Panc1 (cell line): ENCODE data around the gene RNF227. TPM values are rescaled to one million over a fixed set of nuclear protein-coding genes. Genes with fewer than 3 reads are reported as not detected.

Source experiments
- ATAC-seq: fragments of 200-7000 bp; cut with Tn5 transposase; 2 replicates; pipeline ENCODE4 v1.9.1; 2020; ENCODE audit warnings: mild to moderate bottlenecking, moderate library complexity
- BruUV-seq: library from RNA; stranded (reverse); fragments of 400-500 nt; replicated peaks from 2 replicates; lab custom pipeline; 2021; lab: Mats Ljungman, UMichigan
- CTCF ChIA-PET: fragments of 300-600 bp; sonication (Branson Sonifier 250); formaldehyde crosslinking; loops from one replicate; lab custom pipeline; 2022; ENCODE audit warnings: antibody characterized with exemption; lab: Charles Lee
- POLR2A ChIA-PET: fragments of 300-600 bp; sonication (Branson Sonifier 250); formaldehyde crosslinking; loops from one replicate; lab custom pipeline; 2022; ENCODE audit warnings: antibody characterized with exemption; lab: Charles Lee
- DNase-seq: peaks from one replicate; pipeline ENCODE4 v3.0.0-alpha.2; 2010; ENCODE audit warnings: low read depth, low spot score
- H3K27ac ChIP-seq: 2 replicates; pipeline ENCODE4 v1.5.1; 2011; ENCODE audit warnings: mild to moderate bottlenecking, low read length, inconsistent platforms
- H3K27me3 ChIP-seq: fragments of 200-500 bp; sonication (Bioruptor generic); 2 replicates; pipeline ENCODE4 v1.6.0; 2014; ENCODE audit warnings: low read length, inconsistent platforms; ENCODE audit not compliant: control insufficient read depth, insufficient read depth
- H3K36me3 ChIP-seq: fragments of 200-500 bp; sonication (Bioruptor generic); 2 replicates; pipeline ENCODE4 v1.5.1; 2014; ENCODE audit warnings: inconsistent platforms, mild to moderate bottlenecking, low read length, moderate library complexity; ENCODE audit not compliant: control insufficient read depth, insufficient read depth
- H3K4me1 ChIP-seq: 2 replicates; pipeline ENCODE4 v1.5.1; 2011; ENCODE audit warnings: inconsistent platforms, mild to moderate bottlenecking, low read length, moderate library complexity; ENCODE audit not compliant: control insufficient read depth, insufficient read depth
- H3K4me3 ChIP-seq, 2 experiments: 2 replicates each; pipeline ENCODE4 v1.5.1; 2011 to 2012; ENCODE audit warnings: low read depth in 2 of 2, low read length in 2 of 2, mild to moderate bottlenecking in 2 of 2, inconsistent platforms in 1 of 2, moderate library complexity in 1 of 2
- H3K9me3 ChIP-seq: fragments of 200-500 bp; sonication (Bioruptor generic); 2 replicates; pipeline ENCODE4 v1.5.1; 2014; ENCODE audit warnings: low read depth, mild to moderate bottlenecking, inconsistent platforms, low read length, moderate library complexity; ENCODE audit not compliant: control insufficient read depth, insufficient read depth
- POLR2AphosphoS5 ChIP-seq: IDR thresholded peaks from 2 replicates; pipeline ENCODE4 v1.6.1; 2012; ENCODE audit warnings: mild to moderate bottlenecking, low read depth, low read length, moderate library complexity
- SIN3A ChIP-seq: IDR thresholded peaks from 2 replicates; pipeline ENCODE4 v1.6.1; 2012; ENCODE audit warnings: low read depth, mild to moderate bottlenecking, low read length, moderate library complexity, borderline replicate concordance; ENCODE audit not compliant: insufficient read depth
- TCF7L2 ChIP-seq: IDR thresholded peaks from 2 replicates; pipeline ENCODE4 v1.6.1; 2011; ENCODE audit warnings: mild to moderate bottlenecking, low read depth, low read length, inconsistent platforms
- in situ Hi-C: cut with HindIII; loops from 2 replicates; pipeline ENCODE4 v1.10.0; 2016; ENCODE audit warnings: low sequenced_read_pairs, low pct_unique_long_range_greater_than_20kb
- intact Hi-C: fragments of 100-400 bp; cut with micrococcal nuclease; formaldehyde crosslinking; loops from one replicate; pipeline ENCODE4 v1.10.0; 2022; ENCODE audit not compliant: unreplicated experiment
- total RNA-seq: library from RNA; stranded (reverse); gene quantifications from one replicate; pipeline ENCODE4 v1.2.1, GENCODE V29; 2021; ENCODE audit not compliant: unreplicated experiment
- TF ChIP-seq, protein P1 (sequence below), 2 experiments: IDR thresholded peaks; 2 replicates each; pipeline ENCODE4 v1.6.1; 2011 to 2012; ENCODE audit warnings: low read depth in 2 of 2, control low read depth in 1 of 2, low read length in 1 of 2, mild to moderate bottlenecking in 1 of 2, moderate library complexity in 1 of 2; ENCODE audit not compliant: insufficient read depth in 1 of 2
- TF ChIP-seq, protein P2 (sequence below): fragments of 450-650 bp; IDR thresholded peaks from 2 replicates; pipeline ENCODE4 v1.5.1; 2017; ENCODE audit warnings: mild to moderate bottlenecking

Gene RNF227
- total RNA-seq, 1 experiment from 2014 or later = 2.6 TPM

- H3K27me3 ChIP-seq = no peaks in the 10 kb centered on the region
- TF ChIP-seq, protein P1, sequence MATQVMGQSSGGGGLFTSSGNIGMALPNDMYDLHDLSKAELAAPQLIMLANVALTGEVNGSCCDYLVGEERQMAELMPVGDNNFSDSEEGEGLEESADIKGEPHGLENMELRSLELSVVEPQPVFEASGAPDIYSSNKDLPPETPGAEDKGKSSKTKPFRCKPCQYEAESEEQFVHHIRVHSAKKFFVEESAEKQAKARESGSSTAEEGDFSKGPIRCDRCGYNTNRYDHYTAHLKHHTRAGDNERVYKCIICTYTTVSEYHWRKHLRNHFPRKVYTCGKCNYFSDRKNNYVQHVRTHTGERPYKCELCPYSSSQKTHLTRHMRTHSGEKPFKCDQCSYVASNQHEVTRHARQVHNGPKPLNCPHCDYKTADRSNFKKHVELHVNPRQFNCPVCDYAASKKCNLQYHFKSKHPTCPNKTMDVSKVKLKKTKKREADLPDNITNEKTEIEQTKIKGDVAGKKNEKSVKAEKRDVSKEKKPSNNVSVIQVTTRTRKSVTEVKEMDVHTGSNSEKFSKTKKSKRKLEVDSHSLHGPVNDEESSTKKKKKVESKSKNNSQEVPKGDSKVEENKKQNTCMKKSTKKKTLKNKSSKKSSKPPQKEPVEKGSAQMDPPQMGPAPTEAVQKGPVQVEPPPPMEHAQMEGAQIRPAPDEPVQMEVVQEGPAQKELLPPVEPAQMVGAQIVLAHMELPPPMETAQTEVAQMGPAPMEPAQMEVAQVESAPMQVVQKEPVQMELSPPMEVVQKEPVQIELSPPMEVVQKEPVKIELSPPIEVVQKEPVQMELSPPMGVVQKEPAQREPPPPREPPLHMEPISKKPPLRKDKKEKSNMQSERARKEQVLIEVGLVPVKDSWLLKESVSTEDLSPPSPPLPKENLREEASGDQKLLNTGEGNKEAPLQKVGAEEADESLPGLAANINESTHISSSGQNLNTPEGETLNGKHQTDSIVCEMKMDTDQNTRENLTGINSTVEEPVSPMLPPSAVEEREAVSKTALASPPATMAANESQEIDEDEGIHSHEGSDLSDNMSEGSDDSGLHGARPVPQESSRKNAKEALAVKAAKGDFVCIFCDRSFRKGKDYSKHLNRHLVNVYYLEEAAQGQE (IDR thresholded peaks at IDR 0.05; ENCODE audit: insufficient read depth in 1 of 2, low read depth in 2 of 2, low read length in 1 of 2) = no peak
- TF ChIP-seq, protein P2, sequence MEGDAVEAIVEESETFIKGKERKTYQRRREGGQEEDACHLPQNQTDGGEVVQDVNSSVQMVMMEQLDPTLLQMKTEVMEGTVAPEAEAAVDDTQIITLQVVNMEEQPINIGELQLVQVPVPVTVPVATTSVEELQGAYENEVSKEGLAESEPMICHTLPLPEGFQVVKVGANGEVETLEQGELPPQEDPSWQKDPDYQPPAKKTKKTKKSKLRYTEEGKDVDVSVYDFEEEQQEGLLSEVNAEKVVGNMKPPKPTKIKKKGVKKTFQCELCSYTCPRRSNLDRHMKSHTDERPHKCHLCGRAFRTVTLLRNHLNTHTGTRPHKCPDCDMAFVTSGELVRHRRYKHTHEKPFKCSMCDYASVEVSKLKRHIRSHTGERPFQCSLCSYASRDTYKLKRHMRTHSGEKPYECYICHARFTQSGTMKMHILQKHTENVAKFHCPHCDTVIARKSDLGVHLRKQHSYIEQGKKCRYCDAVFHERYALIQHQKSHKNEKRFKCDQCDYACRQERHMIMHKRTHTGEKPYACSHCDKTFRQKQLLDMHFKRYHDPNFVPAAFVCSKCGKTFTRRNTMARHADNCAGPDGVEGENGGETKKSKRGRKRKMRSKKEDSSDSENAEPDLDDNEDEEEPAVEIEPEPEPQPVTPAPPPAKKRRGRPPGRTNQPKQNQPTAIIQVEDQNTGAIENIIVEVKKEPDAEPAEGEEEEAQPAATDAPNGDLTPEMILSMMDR = no peak
- no peak for TF ChIP-seq SIN3A
- TF ChIP-seq TCF7L2 = no peak
- TF ChIP-seq POLR2AphosphoS5 = no peak
- BruUV-seq = no TSS peak
- no peaks in the 10 kb centered on the region for H3K4me1 ChIP-seq
- intact Hi-C loops (no loop called here), in situ Hi-C loops (no loop called here)
- H3K36me3 ChIP-seq = peaks cover 15% of the 10 kb centered on the region
- ATAC-seq = no peak
- DNase-seq = no peak
- CTCF ChIA-PET = no interaction called here
- no peak overlapping the region for H3K4me3 ChIP-seq
- POLR2A ChIA-PET = no interaction called here
- no peaks in the 10 kb centered on the region for H3K9me3 ChIP-seq
- no peak overlapping the region for H3K27ac ChIP-seq
Observed at GRCh38 chr17:7947651-7948050, 31.6 kb upstream of the RNF227 start.

GRCh38 chr17:7946441-7946840, 30.4 kb upstream of the RNF227 start:
- TF ChIP-seq SIN3A (no peak), TCF7L2 (no peak), POLR2AphosphoS5 (no peak)
- TF ChIP-seq, protein P1 (IDR thresholded peaks at IDR 0.05; ENCODE audit: insufficient read depth in 1 of 2, low read depth in 2 of 2, low read length in 1 of 2) = no peak
- TF ChIP-seq, protein P2 = no peak
- ChIA-PET CTCF (interaction anchor here (0.6 kb wide), 1 partner anchor 366 kb away, joined by 3 read pairs; no protein-coding TSS in a partner anchor), POLR2A (no interaction called here)
- no peaks in the 10 kb centered on the region for H3K4me1 ChIP-seq
- DNase-seq (no peak), ATAC-seq (no peak)
- in situ Hi-C loops (no loop called here), intact Hi-C loops (no loop called here)
- no peaks in the 10 kb centered on the region for H3K9me3 ChIP-seq
- H3K27ac ChIP-seq = no peak overlapping the region
- no TSS peak for BruUV-seq
- no peaks in the 10 kb centered on the region for H3K27me3 ChIP-seq
- peaks cover 15% of the 10 kb centered on the region for H3K36me3 ChIP-seq
- H3K4me3 ChIP-seq = no peak overlapping the region
